Measurements from ENCODE around the gene CRTAC1.

The CRTAC1 gene

DNA sequence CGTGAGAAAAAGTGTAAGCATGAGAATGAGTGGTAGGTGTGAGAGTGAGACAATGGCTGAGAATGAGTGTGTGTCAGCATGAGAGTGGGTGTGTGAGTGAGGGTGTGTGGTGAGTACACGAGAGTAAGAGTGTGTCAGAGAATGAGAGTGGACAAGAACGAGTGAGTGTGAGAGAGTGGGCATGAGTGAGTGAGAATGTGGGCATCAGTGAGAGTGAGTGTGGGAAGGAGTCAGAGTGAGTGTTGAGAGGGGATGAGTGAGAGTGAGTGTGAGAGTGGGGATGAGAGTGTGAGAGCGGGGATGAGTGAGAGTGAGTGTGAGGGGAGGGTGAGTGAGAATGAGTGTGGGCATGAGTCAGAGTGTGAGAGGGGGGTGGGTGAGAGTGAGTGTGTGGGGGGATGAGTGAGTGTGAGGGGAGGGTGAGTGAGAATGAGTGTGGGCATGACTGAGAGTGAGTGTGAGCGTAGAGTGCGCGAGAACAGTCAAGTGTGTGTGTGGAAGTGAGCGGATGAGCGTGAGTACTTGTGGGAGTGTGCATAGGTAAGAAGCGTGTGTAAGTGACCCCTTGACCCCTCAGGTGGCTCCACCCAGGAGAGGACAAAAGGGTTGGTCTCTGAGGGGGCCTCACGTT, 105.0 kb downstream of the CRTAC1 start:
- TF ChIP-seq CTCF (IDR thresholded peaks at IDR 0.05; ENCODE audit: borderline replicate concordance, insufficient read depth, low read depth, low read length) = no peak

DNA sequence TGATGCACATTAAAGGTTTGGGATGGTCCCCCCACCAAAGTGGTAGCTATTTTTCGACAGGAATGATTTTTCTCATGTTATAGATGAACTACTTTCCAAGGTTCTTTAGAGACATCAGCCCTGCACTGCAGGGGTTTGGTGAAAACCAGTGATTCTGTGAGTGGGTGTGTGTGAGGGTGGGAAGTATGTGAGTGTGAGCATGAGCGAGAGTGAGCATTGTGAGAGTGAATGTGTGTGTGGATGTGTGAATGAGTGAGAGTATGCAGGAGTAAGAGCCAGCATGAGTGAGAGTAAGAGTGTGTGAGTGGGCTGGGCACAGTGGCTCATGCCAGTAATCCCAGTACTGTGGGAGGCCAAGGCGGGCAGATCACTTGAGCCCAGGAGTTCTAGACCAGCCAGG, 105.7 kb downstream of the CRTAC1 start:
- no peak for TF ChIP-seq CTCF (IDR thresholded peaks at IDR 0.05; ENCODE audit: borderline replicate concordance, insufficient read depth, low read depth, low read length)
- H3K4me3 ChIP-seq (ENCODE audit: low read depth, low read length) = no peak overlapping the region

More for the DNA sequence above, 105.0 kb downstream of the CRTAC1 start:
- H3K4me3 ChIP-seq (ENCODE audit: low read depth, low read length) = no peak overlapping the region

- no peak overlapping the region for H3K4me3 ChIP-seq (ENCODE audit: low read depth, low read length)
- no peak for TF ChIP-seq CTCF (IDR thresholded peaks at IDR 0.05; ENCODE audit: borderline replicate concordance, insufficient read depth, low read depth, low read length)
Measured at GRCh38 chr10:97923476-97923875, 106.9 kb downstream of the CRTAC1 start.

DNA sequence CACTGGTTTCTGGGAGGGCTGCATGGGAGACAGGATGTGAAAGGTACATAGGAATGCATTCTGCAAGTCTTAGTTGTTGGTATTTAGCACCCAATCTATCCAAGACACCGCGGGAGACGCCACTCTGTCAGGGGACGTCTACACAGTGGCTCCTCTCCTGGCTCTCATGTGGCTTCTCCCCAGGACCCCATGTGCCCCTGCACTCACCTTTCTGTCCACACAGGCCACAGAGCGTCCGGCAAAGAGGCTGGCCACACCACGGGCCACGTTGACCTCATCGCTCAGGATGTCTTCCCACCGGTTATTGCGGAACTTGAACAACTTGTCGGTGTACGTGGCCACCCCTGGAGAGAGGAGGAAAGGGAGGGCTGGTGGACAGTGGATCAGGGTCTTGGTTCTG, 107.4 kb downstream of the CRTAC1 start:
- TF ChIP-seq CTCF (IDR thresholded peaks at IDR 0.05; ENCODE audit: borderline replicate concordance, insufficient read depth, low read depth, low read length) = no peak
- no peak overlapping the region for H3K4me3 ChIP-seq (ENCODE audit: low read depth, low read length)

- no peak overlapping the region for H3K4me3 ChIP-seq (ENCODE audit: low read depth, low read length)
- no peak for TF ChIP-seq CTCF (IDR thresholded peaks at IDR 0.05; ENCODE audit: borderline replicate concordance, insufficient read depth, low read depth, low read length)
Measured at GRCh38 chr10:97922022-97922758, 108.2 kb downstream of the CRTAC1 start.

- no peak overlapping the region for H3K4me3 ChIP-seq (ENCODE audit: low read depth, low read length)
- no peak for TF ChIP-seq CTCF (IDR thresholded peaks at IDR 0.05; ENCODE audit: borderline replicate concordance, insufficient read depth, low read depth, low read length)
Measured at GRCh38 chr10:97921581-97922021, 108.8 kb downstream of the CRTAC1 start.

DNA sequence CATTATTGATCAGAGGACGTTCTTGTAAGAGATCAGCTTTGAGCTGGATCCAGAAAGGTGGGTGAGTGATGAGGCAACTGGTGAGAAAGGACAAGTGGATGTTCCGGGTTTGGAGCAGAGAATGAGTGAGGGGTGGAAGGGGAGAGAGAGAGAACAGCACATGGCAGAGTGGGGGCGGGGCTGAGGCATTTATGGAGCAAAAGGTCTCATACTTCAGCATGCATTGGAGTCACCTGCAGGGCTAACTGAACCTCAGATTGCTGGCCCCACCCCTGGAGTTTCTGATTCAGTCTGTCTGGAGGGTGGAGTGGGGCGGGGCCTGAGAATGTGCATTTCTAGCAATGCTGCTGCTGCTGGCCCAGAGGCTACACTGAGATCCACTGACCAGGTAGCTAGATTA, 109.6 kb downstream of the CRTAC1 start:
- H3K4me3 ChIP-seq (ENCODE audit: low read depth, low read length) = no peak overlapping the region
- no peak for TF ChIP-seq CTCF (IDR thresholded peaks at IDR 0.05; ENCODE audit: borderline replicate concordance, insufficient read depth, low read depth, low read length)

Measured in GM12875 (cell line).